ENCODE data around the gene ASB9.
"Not testable (repeated sequence)": the region's sequence is repeated elsewhere in the genome, so short reads cannot be mapped to it uniquely, and the experiment has no call there.

Gene ASB9, protein sequence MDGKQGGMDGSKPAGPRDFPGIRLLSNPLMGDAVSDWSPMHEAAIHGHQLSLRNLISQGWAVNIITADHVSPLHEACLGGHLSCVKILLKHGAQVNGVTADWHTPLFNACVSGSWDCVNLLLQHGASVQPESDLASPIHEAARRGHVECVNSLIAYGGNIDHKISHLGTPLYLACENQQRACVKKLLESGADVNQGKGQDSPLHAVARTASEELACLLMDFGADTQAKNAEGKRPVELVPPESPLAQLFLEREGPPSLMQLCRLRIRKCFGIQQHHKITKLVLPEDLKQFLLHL

DNA sequence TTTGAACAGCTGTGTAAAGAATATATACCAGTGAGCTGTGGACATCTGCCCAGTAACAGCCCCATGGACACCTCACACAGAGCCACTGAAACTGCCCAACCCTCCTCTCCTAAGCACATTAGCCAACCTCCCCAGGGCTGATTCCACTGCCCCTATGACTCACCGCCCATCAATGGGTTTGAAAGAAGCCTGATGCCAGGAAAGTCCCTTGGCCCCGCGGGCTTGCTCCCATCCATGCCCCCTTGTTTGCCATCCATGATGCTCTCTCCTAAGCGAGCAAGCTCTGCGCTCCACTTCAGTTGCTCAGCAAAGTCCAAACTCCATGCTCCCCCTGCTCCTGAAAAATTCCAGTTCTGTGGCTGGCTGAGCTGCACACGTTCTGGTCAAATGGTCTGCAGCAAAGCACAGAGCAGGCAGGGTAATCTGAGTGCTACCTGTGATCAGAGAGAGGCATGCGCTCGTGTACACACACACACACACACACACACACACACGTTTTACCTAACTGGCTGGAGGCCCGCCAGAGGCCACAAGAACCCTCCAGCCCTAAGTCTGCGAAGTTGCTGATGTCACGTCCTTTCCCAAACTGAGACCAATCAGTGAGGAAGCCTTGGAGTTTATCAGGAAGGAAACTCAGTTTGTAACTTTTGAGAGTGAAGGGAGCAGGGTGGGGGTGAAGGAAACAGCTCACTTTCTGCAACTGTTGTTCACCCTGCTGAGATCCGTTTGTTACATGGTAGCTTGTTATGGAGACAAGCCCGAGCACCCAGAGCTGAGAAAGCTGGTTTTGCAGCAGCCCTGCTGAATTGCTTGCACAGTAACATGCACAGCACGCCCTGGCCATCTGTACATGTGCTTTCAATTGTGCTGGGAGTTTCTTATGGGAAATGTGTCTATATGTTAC, at the start of gene ASB9:
TSS of gene ASB9 (minus strand) at position 466 of the 904 bp plus-strand sequence. CDS start at position 257, 209 bp downstream.
- DNase-seq: peak; percentile 62

DNA sequence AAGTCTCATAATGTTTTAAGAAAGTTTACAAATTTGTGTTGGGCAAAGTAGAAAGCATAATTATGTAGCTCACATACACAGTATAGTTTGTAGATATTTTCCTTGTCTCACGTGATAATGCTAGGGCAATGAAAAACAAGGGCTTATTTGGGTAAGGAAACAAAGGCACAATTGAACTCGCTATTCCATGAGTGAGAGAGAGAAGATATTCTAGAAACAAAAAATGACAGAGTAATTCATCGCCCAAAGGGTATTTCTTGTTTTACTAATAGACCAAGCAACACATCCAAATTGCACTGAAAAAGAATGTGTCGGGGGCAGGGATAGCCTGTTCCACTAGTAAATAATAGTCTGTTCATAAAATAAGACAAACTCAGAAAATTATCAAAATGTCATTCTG, 49.2 kb upstream of the ASB9 start:
- no peak for DNase-seq

DNA sequence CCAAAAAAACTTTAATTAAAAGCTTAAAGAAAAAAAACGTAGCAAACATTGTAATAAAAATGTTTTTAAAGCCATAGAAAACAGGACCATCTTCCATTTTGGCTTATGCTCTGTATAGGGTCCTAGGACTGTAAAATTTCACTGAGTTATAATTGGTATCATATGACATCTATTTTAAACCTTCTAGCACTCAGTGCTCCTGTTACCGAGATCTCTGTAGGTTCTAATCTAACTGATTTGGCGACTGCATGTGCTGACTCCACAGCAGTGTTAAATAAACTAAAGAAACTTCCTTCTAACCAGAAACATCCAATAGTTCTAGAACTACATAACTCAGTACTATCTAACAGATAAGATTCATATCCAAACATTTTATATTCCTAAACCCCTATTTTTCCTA, 45.6 kb upstream of the ASB9 start, which contains the start of gene ASB11:
TSS of gene ASB11 (minus strand) at position 132 of the 400 bp plus-strand sequence. CDS start at position 97, 35 bp downstream.
- peak; percentile 9 for DNase-seq

DNA sequence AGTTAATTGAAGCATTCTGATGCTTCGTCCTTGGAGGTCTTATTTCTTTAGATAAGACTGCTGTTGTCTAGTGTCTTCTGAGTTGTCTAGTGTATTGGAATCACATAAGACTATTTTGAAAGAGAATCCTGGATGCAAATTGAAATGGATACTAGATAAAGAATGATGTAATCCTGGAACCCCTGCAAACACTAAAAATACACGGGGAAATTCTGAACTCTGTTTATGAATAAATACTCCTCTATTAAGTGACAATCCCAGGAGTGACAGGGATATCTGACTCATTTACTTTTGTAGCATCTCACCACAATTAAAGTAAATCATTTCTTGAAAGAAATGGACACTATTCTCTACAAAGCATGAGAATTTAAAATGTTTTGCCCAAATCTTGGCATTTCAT, 44.6 kb upstream of the ASB9 start:
- DNase-seq: no peak

DNA sequence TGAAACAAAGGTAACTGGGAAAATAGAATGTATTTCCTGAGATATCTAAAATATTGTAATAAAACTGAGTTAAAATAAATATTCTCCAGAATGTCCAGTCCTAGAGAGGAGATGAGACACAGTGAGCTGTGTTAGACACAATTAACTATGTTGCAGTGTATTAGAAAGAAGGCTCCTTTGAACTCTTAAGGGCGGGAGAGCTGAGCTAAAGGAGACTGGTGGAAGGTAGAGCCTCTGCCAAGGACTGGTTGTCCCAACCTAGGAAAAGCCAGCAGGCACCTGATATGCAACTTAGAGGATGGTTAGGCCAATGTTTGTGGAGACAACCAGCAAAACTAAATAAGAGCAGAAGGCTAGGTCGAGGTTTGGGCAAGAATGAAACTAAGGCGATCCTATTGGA, 41.2 kb upstream of the ASB9 start:
- DNase-seq: no peak

DNA sequence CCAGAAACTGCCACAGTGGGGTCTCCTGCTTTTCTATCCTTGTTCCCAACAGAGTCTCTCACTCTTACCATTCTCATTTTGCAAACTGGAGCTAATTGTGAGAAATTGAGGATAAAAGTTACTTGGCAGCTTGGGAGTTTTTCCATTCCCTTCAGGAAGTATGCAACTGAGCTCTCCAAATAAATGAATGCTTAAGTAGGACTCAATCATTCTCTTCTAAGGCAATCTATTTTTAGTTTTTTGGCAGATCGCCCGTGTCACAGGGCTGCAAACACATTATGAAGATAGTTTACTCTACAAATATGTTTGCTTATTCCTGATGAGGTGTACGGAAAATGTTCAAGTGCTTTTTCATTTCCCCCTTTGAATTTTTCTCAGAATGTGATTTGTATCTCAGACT, 40.2 kb upstream of the ASB9 start:
- peak; percentile 28 for DNase-seq

DNA sequence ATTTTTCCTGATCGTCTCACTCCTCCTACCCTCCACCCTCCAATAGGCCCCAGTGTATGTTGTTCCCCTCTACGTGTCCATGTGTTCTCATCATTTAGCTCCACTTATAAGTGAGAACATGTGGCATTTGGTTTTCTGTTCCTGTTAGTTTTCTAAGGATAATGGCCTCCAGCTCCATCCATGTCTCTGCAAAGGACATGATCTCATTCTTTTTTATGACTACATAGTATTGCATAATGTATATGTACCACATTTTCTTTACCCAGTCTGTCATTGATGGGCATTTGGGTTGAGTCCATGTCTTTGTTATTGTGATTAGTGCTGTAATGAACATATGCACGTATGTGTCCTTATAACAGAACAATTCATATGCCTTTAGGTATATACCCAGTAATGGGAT, 36.0 kb upstream of the ASB9 start:
- DNase-seq: not testable (repeated sequence)

DNA sequence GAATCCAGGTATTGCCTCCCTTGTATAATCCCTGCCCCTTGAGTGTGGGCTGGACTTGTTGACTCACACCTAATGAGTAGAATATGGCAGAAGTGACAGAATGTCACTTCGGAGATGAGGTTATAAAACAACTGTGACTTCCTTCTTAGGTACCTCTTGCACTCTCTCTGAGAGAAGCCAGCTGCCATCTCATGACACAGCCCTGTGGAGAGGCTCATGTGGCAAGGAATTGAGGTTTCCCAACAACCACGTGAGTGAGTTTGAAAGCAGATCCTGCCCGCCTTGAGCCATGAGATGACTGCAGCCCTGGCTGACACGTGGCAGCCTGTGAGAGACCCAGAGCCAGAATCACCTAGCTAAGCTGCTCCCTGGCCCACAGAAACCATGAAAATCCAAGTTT, 32.0 kb upstream of the ASB9 start:
- DNase-seq: peak; percentile 38

DNA sequence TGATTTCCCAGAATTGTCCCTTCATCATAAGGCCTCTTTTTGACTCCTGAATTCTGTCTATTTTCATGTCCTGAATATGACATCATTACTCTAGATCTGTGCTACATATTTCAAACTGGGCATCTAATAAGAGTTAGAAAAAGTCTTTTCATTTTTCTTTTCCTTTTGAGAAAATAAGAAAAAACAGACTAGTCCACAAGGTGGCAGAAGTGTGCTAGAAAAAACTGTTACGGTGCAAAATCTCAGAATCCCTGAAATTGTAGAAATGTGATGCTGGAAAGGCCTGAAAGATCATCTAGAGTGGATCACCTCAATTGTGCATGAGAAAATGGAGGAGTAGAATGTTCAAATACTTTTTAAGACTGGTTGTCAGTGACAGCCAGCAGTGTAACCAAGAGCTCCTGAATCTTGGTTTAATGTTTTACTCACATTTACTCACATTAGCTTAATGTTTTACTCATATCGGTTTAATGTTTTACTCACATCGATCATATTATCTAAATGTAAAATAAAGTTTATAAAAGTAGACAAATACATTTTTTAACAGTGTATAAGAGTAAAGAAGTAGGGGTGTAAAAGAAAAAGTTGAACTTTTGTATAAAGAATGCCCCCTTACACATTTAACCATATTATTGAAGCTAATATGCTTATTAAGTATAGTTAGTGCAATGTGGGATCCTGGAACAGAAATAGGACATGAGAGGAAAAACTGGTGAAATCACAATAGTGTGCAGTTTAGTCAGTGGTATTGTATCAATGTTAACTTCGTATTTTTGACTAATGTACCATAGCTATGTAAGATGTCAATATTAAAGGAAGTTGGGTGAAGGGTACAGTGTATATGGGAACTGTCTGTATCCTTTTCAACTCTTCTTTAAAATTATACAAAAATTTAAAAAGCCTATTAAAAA, 30.3 kb upstream of the ASB9 start:
- peak; percentile 40 for DNase-seq

DNA sequence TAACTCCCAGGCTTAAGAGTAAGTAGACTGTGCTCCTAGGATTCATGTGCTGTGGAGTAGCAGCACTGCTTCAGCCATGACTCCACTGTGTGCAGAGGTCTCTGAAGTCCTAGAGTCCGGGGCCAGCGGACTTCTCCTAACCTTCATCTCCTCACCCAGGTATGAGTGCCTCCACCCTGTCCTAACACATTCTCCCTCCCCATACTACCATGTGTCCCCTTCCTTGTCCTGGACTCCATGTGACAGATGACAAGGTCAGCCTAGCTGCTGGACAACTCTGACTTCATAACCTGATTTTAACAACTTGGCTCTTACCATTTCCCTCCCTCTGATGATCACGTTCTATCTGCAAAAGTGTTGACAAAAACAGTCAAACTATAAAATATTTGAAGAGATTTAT, 28.9 kb upstream of the ASB9 start:
- no peak for DNase-seq

DNA sequence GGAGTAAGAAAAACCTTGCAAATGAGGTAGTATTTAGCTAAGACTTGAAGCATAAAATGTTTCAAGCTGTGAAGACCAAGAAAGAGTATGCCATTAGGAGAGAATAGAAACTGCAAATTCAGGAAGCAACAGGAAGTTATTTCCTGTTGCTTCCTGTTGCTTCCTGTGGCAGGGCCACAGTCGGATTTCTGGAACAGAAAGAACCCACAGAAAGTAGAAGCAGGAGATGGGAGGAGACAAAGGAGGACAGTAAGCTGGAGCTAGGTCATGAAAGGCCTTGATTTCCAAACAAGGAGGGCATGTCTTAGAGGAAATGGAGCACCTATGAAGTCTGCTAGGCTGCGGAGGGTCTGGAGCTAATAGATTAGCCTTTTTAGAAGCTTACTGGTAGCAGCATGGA, 28.3 kb upstream of the ASB9 start:
- no peak for DNase-seq

DNA sequence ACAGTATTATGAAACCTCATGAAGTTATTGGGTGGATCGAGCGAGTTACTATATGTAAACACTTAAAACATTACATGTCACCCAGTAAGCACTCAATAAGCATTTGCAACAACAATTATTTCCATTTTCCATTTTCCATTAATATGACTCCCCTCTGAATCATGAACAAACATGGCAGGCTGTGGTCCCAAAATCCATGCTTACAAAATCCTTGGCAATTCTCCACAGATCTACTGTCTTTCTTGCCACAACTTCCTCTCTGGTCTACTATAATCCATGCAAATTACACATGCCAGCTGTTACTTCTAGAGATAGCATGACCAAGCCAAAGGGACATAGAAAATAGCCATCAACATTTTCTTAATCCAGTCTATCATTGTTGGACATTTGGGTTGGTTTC, 23.6 kb upstream of the ASB9 start:
- peak; percentile 1 for DNase-seq

DNA sequence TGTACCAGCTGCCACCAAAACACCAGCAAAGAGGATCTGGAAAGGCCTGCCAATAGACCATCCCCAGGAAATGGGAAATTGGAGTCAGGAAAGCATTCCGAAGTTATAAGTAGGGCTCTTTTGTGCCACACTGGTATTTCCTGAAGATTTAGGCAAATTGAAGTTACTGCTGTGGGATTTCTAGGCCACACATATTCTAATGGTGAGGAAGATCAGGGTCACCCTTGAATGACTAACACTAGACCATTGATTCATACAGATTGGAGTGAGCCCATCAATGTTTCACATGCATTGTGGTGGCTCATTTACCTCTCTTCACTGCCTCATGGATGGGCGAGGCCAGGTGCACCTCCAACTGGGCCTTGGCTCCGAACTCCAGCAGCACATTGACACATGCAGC, 23.0 kb upstream of the ASB9 start:
- no peak for DNase-seq

DNA sequence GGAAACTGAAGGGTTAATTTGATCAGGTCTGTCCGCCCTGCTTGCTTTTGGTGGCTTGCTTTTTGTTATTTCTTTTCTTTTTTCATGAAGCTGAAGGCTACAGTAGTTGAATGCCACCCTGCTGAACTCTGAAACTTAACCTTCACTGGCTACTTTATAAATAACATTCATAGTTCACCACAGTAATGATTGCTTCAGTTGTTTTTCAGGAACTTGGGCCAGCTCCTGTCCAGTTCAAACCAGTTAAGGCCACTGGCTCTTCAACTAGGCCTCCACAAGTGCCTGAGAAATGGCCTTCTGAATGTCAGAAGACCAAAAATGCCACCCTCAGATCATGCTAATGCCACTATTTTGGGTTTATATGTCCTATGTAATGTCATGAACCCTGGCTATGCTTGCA, 7.7 kb upstream of the ASB9 start:
- DNase-seq: peak; percentile 3

DNA sequence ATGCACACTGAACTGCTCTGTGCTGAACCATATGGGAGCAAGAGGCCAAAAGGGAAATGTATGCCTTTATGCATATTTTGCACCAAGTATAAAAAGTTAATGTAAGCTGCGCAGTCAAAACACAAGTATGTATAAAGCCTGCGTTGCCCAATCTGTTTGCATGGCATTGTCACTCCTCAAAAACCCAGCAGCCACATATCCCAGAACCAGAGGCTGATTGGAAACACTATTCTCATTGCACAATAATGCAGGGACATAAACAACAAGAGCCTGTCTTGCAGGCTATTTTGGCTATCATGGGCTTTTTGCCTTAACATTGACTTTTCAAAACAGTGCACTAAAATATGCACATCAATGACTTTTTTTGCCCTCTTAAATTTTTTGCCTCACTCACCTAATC, 5.1 kb upstream of the ASB9 start:
- no peak for DNase-seq

DNA sequence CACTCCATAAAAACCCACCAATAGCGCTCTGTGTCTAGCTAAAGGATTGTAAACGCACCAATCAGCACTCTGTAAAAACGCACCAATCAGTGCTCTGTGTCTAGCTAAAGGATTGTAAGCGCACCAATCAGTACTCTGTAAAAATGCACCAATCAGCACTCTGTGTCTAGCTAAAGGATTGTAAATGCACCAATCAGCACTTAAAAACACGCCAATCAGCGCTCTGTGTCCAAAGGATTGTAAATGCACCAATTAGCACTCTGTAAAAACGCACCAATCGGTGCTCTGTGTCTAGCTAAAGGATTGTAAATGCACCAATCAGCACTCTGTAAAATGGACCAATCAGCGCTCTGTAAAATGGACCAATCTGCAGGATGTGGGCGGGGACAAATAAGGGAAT, 3.4 kb upstream of the ASB9 start:
- not testable (repeated sequence) for DNase-seq

DNA sequence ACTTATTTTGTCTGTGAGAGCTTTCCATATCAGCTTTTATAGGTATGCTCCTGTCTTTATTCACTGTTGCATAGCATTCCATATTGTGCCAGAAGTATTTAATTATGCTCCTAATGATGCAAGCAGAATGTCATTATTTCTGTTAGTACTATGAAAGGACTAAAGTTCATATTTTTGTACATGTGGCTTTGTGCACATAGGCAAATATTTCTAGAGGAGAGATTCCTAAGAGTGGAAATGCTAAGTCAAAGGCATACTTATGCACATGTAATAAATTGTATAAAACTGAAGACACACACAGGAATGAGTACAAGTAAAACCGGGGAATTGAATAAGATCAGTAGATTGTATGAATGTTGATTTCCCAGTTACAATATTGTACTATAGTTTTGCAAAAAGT, 1.9 kb upstream of the ASB9 start:
- DNase-seq: no peak

DNA sequence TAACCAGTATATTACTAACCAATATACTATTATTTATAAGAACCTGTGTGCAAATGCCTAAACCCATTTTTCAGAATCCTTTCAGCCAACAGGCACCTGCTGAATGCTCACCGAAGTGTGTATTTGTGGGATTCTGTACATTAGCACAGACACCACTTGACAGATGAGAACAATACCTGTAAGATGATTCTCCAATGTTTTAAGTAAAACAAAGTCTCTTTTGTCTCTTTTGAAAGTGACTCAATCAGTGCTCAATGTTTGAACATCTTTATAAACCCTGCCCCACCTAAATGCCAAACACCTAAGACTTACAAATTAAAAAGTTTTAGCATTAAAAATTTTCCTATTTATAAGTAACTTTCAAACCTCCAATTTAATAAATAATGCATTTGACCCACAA, 763 bp downstream of the ASB9 start:
- DNase-seq: no peak

DNA sequence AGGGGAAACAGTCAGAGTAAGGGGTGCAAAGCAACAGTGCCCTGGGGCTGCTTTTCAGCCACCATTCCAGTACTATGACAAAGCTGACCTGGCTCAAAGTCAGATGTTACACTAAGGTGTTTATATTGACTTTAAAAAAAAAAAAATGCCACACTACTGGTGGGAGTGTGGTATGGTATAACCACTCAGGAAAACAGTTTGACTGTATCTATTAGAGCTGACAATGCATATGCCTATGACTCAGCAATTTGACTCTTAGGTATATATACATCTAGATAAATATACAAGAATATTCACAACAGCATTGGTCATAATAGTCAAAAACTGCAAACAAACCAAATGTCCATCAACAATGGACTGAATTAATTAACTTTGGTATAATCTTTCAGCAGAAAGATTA, 15.0 kb downstream of the ASB9 start:
- DNase-seq: peak; percentile 8

DNA sequence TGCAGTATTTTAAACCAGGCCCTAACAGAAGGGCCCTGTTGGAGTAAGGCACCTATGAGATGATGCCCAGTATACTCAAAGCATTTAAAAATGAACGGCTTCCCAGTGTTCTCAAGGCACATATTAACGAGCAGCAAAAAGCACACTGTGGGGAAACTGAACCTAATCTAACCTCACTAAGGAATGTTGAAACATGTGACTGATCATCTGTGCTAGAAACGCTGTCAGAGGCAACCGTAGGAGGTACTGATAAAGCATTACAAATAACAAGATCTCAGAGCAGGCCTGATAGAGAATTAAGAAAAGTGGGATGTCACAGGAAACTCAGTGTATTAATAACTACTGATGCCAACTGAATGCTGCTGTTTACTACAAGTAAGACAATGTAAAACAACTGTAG, 24.0 kb downstream of the ASB9 start:
- DNase-seq: no peak

DNA sequence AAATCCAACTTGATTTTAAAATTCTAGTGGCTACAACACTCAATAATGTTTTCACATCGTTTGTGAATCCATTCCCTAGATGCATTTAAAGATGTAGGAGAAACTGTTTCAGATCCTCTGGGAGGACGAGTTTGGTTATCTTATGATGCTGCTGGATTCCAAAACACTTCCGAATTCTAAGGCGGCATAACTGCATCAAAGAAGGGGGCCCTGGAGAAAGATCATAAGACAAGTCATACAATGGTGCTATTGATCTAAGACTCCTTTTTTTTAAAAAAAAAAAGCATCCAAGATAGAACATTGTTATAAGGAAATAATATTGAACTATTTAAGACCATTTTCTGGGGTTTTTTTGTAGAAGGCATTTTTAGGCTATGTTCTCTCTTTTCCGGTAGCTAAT, 25.5 kb downstream of the ASB9 start:
- no peak for DNase-seq

DNA sequence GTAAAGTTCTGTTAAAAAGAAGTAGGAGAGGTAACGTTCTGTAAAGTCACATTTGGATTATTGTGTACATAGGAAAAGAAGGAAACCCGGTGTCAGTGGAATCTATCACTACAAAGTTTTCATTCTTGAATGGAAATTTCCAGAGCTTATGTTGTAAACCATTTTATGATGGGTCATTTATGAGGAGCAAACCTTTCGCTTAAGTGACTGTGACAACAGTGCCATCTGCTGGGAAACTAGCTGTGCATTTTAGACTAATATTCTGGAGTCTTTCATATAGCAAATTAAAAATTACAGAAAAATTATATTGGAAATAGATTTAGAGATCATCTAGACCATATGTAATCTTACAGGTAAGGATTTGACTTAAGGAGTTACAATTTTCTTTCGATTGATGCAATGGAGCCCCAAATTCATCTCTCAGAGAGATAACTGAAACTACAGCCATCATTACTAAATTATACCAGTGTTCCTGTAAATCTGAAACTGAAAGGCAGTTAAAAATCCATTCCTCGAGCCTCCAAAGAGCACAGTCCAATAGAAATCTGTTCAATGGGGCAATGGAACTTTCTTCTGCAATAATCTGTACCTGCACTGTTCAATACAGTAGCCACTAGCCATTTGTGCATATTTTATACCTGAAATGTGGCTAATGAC, 26.9 kb downstream of the ASB9 start:
- peak; percentile 64 for DNase-seq

DNA sequence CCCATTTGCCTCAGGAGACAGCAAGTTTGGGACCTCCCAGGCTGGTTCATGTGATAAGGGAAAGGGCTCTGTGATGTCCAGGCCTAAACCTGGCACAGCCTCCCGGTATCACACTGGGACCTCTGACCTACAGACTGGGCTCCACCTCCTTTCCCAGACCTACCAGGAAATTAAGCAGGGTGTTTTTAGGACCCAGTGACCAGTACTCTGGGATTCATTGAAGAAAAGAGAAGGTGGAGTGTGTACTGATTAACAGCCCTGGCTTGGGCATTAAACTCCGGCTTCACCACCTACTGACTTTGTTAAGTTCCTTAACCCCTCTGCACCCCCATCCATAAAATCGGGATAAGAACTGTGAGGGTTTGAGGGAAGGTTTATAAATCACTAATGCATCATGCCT, 28.6 kb downstream of the ASB9 start:
- no peak for DNase-seq
